H9 (cell line): Measurements from ENCODE around the gene GALNT2. TPM values are rescaled to one million over a fixed set of nuclear protein-coding genes. Genes with fewer than 3 reads are reported as not detected.

Experiments
- DNase-seq: peaks from one replicate; pipeline ENCODE4 v3.0.0-alpha.2; 2017
- H2AFZ ChIP-seq: one replicate; pipeline ENCODE4 v1.6.1; 2013; ENCODE audit warnings: mild to moderate bottlenecking, low read length, control low read depth, moderate library complexity
- H2AK5ac ChIP-seq: 2 replicates; pipeline ENCODE4 v1.6.1; 2013; ENCODE audit warnings: low read length, control low read depth, mixed read lengths; ENCODE audit not compliant: insufficient read length
- H2BK120ac ChIP-seq: one replicate; pipeline ENCODE4 v1.6.1; 2013; ENCODE audit warnings: low read depth, mild to moderate bottlenecking, low read length, control low read depth, inconsistent platforms; ENCODE audit not compliant: poor library complexity, severe bottlenecking
- H2BK12ac ChIP-seq: 2 replicates; pipeline ENCODE4 v1.6.1; 2013; ENCODE audit warnings: low read length, control low read depth, mixed read lengths, low read depth; ENCODE audit not compliant: insufficient read length
- H2BK15ac ChIP-seq: 2 replicates; pipeline ENCODE4 v1.6.1; 2013; ENCODE audit warnings: low read depth, low read length, control low read depth
- H2BK20ac ChIP-seq: one replicate; pipeline ENCODE4 v1.6.1; 2013; ENCODE audit warnings: low read depth, mild to moderate bottlenecking, low read length, control low read depth, inconsistent platforms; ENCODE audit not compliant: poor library complexity, severe bottlenecking
- H2BK5ac ChIP-seq: 2 replicates; pipeline ENCODE4 v1.6.1; 2013; ENCODE audit warnings: low read length, control low read depth, mixed read lengths; ENCODE audit not compliant: insufficient read length
- H3K14ac ChIP-seq: 2 replicates; pipeline ENCODE4 v1.6.1; 2013; ENCODE audit warnings: low read length, control low read depth; ENCODE audit not compliant: insufficient read depth
- H3K18ac ChIP-seq: 2 replicates; pipeline ENCODE4 v1.6.1; 2013; ENCODE audit warnings: low read depth, mild to moderate bottlenecking, mixed read lengths, low read length, control low read depth; ENCODE audit not compliant: insufficient read length
- H3K23ac ChIP-seq: 2 replicates; pipeline ENCODE4 v1.6.1; 2013; ENCODE audit warnings: low read length, control low read depth, mixed read lengths, low read depth; ENCODE audit not compliant: insufficient read length
- H3K23me2 ChIP-seq: 2 replicates; pipeline ENCODE4 v1.6.1; 2013; ENCODE audit warnings: low read depth, mild to moderate bottlenecking, mixed read lengths, low read length, control low read depth; ENCODE audit not compliant: insufficient read length, poor library complexity, severe bottlenecking
- H3K27ac ChIP-seq: 2 replicates; pipeline ENCODE4 v1.5.1; 2013; ENCODE audit warnings: low read length, control low read depth, mixed read lengths, low read depth; ENCODE audit not compliant: insufficient read length
- H3K27me3 ChIP-seq: 2 replicates; pipeline ENCODE4 v1.6.1; 2013; ENCODE audit warnings: low read length, control low read depth, inconsistent platforms; ENCODE audit not compliant: insufficient read depth
- H3K4ac ChIP-seq: 2 replicates; pipeline ENCODE4 v1.6.1; 2013; ENCODE audit warnings: low read depth, mild to moderate bottlenecking, control low read depth, inconsistent platforms, low read length, moderate library complexity
- H3K4me1 ChIP-seq: 2 replicates; pipeline ENCODE4 v1.6.1; 2013; ENCODE audit warnings: low read length, control low read depth, inconsistent platforms; ENCODE audit not compliant: insufficient read depth
- H3K4me2 ChIP-seq: 2 replicates; pipeline ENCODE4 v1.6.1; 2013; ENCODE audit warnings: low read length, control low read depth, mixed read lengths; ENCODE audit not compliant: insufficient read length, insufficient read depth
- H3K56ac ChIP-seq: 2 replicates; pipeline ENCODE4 v1.6.1; 2013; ENCODE audit warnings: low read depth, mild to moderate bottlenecking, mixed read lengths, low read length, control low read depth; ENCODE audit not compliant: insufficient read length
- H3K79me1 ChIP-seq: 2 replicates; pipeline ENCODE4 v1.6.1; 2013; ENCODE audit warnings: low read depth, mild to moderate bottlenecking, moderate library complexity, low read length, control low read depth, inconsistent platforms; ENCODE audit not compliant: insufficient read depth, poor library complexity, severe bottlenecking
- H3K79me2 ChIP-seq: 2 replicates; pipeline ENCODE4 v1.6.1; 2013; ENCODE audit warnings: low read length, control low read depth, inconsistent platforms; ENCODE audit not compliant: insufficient read depth
- H3K9ac ChIP-seq: 2 replicates; pipeline ENCODE4 v1.6.1; 2013; ENCODE audit warnings: low read length, control low read depth, mixed read lengths; ENCODE audit not compliant: insufficient read length; ENCODE audit errors: extremely low read depth
- H3K9me3 ChIP-seq: one replicate; pipeline ENCODE4 v1.6.1; 2013; ENCODE audit warnings: low read depth, low read length, inconsistent platforms; ENCODE audit not compliant: control insufficient read depth
- H3T11ph ChIP-seq: one replicate; pipeline ENCODE4 v1.6.1; 2013; ENCODE audit warnings: mild to moderate bottlenecking, low read length, control low read depth, inconsistent platforms
- H4K20me1 ChIP-seq: one replicate; pipeline ENCODE4 v1.6.1; 2013; ENCODE audit not compliant: control insufficient read depth, insufficient read length, insufficient read depth
- H4K5ac ChIP-seq: 2 replicates; pipeline ENCODE4 v1.6.1; 2013; ENCODE audit warnings: low read depth, mild to moderate bottlenecking, mixed read lengths, low read length, control low read depth; ENCODE audit not compliant: insufficient read length
- H4K8ac ChIP-seq: replicated peaks from 2 replicates; pipeline ENCODE4 v1.6.1; 2013; ENCODE audit warnings: low read length, control low read depth, mixed read lengths, low read depth; ENCODE audit not compliant: insufficient read length
- H4K91ac ChIP-seq: 2 replicates; pipeline ENCODE4 v1.6.1; 2013; ENCODE audit warnings: low read depth, mild to moderate bottlenecking, moderate library complexity, mixed read lengths, low read length, control low read depth; ENCODE audit not compliant: insufficient read length
- H3K27ac Mint-ChIP-seq, 3 experiments: 2 replicates in 2 of 3; 3 replicates in 1 of 3; pipeline ENCODE4 v1.8.0; 2020 to 2021; ENCODE audit warnings: mixed read lengths in 3 of 3, mild to moderate bottlenecking in 1 of 3, moderate library complexity in 1 of 3
- H3K27me3 Mint-ChIP-seq: 2 replicates; pipeline ENCODE4 v1.8.0; 2021; ENCODE audit warnings: low read depth, mild to moderate bottlenecking, moderate library complexity, mixed read lengths
- H3K36me3 Mint-ChIP-seq, 3 experiments: 2 replicates in 2 of 3; 3 replicates in 1 of 3; pipeline ENCODE4 v1.8.0; 2020 to 2021; ENCODE audit warnings: low read depth in 3 of 3, mixed read lengths in 3 of 3; ENCODE audit not compliant: insufficient read depth in 1 of 3
- H3K4me1 Mint-ChIP-seq, 2 experiments: 2 replicates each; pipeline ENCODE4 v1.8.0; 2020; ENCODE audit warnings: mixed read lengths in 2 of 2
- H3K4me3 Mint-ChIP-seq, 2 experiments: 2 replicates in 1 of 2; 3 replicates in 1 of 2; pipeline ENCODE4 v1.8.0; 2020 to 2021; ENCODE audit warnings: mild to moderate bottlenecking in 2 of 2, mixed read lengths in 2 of 2, moderate library complexity in 1 of 2
- H3K9me3 Mint-ChIP-seq, 2 experiments: 2 replicates in 1 of 2; 3 replicates in 1 of 2; pipeline ENCODE4 v1.8.0; 2020; ENCODE audit warnings: mild to moderate bottlenecking in 2 of 2, mixed read lengths in 2 of 2, moderate library complexity in 1 of 2
- WGBS: extraction: QIAGEN DNeasy Blood & Tissue Kit; methylation state at CpG from one replicate; pipeline ENCODE4 v1.1.7; 2013; ENCODE audit warnings: missing lambda C conversion rate, low lambda C conversion rate, mixed read lengths; ENCODE audit not compliant: insufficient read length; ENCODE audit errors: extremely low coverage; 5-methylcytosine and 5-hydroxymethylcytosine counted together
- total RNA-seq: library from RNA; stranded (reverse); gene quantifications from 2 replicates; pipeline ENCODE4 v1.2.1, GENCODE V29; 2021
- TF ChIP-seq, protein P1 (sequence below): fragments of 200-600 bp; sonication (generic); conservative IDR thresholded peaks from 3 replicates; pipeline ENCODE4 v1.8.0; 2021; ENCODE audit warnings: antibody characterized with exemption, mild to moderate bottlenecking

The GALNT2 gene
- total RNA-seq, 1 experiment from 2014 or later, result 57.6 TPM

DNA sequence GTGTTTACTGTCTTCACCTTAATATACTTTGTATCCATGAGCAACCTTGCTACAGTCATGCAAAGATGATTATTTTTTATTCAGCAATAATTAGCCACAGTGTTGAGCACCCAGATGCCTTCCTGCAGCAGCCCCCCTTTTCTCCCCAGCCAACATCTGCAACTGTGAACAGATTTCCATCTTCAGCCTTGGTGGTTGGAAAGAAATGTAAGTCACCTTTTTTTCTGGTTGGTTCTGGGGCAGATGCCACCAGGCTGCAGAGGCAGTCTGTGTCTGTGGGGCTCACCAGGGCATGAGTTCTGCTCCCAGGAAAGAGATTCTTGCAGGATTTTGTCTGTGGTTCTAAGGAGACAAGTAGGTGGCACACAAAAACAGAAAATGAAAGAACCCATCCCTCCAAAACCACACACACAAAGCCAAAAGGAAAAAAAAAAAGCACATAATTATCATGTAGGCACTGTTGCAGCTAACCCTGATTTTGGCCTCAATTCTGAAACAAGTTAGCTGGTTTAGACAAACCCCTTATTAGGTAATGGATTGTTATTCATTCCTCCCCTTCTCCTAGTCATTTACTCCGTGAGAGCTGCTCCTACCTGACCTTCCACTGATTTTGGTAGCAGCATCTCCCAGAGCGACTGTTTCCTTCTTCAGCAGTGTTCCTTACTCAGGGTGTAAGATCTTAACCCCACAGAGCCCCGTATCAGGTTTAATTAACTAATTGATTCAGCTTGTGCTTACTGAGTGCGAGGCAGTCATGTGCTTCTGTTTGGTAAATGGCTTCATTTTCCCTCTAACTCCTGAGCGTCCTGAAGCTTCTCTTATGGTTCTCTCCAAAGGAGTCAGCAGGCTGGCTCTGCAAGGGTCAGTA, 36.5 kb downstream of the GALNT2 start:
- Histone ChIP-seq H4K5ac (no peak overlapping the region), H2AFZ (no peak overlapping the region), H2BK12ac (no peak overlapping the region), H3K27ac (no peak overlapping the region), H2BK15ac (no peak overlapping the region), H3K9me3 (no peaks in the 10 kb centered on the region), H4K20me1 (no peaks in the 10 kb centered on the region), H3K23ac (no peak overlapping the region), H3T11ph (no peak overlapping the region), H3K27me3 (no peaks in the 10 kb centered on the region), H3K9ac (no peak overlapping the region), H3K18ac (no peak overlapping the region), H3K4me2 (no peak overlapping the region), H3K56ac (no peak overlapping the region), H3K4me1 (peaks cover 24% of the 10 kb centered on the region), H3K79me1 (no peaks in the 10 kb centered on the region), H4K91ac (no peak overlapping the region), H3K4ac (no peak overlapping the region), H4K8ac (no peak overlapping the region), H2BK20ac (no peak overlapping the region), H2BK5ac (no peak overlapping the region), H2AK5ac (no peak overlapping the region), H2BK120ac (no peak overlapping the region), H3K23me2 (no peaks in the 10 kb centered on the region), H3K14ac (no peak overlapping the region), H3K79me2 (peaks cover 14% of the 10 kb centered on the region; the same call in 1 of the 2 replicates)
- WGBS, result no CpG with 5 or more reads among the region's 5 CpGs
- Mint-ChIP-seq H3K9me3 (no peaks in the 10 kb centered on the region), H3K4me1 (peaks cover 60 to 61% of the 10 kb centered on the region in 2 experiments), H3K27ac (peak overlapping the region; percentile 31 to 65 (median 37); a peak in 4 of 7 replicates), H3K36me3 (no peaks in the 10 kb centered on the region; a peak in 2 of 7 replicates), H3K4me3 (0 out of 5 replicates have a peak overlapping the region, but pooled peaks of 1 of the 2 experiments have one; percentile 18), H3K27me3 (no peaks in the 10 kb centered on the region; the same call in none of the 2 replicates)
- TF ChIP-seq, protein P1, sequence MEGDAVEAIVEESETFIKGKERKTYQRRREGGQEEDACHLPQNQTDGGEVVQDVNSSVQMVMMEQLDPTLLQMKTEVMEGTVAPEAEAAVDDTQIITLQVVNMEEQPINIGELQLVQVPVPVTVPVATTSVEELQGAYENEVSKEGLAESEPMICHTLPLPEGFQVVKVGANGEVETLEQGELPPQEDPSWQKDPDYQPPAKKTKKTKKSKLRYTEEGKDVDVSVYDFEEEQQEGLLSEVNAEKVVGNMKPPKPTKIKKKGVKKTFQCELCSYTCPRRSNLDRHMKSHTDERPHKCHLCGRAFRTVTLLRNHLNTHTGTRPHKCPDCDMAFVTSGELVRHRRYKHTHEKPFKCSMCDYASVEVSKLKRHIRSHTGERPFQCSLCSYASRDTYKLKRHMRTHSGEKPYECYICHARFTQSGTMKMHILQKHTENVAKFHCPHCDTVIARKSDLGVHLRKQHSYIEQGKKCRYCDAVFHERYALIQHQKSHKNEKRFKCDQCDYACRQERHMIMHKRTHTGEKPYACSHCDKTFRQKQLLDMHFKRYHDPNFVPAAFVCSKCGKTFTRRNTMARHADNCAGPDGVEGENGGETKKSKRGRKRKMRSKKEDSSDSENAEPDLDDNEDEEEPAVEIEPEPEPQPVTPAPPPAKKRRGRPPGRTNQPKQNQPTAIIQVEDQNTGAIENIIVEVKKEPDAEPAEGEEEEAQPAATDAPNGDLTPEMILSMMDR, result no peak
- no peak for DNase-seq
